Osteocyte (in vitro differentiated cells): ENCODE measurements around the gene ASF1B. TPM values are rescaled to one million over a fixed set of nuclear protein-coding genes. Genes with fewer than 3 reads are reported as not detected.

Experiments
- DNase-seq: peaks from one replicate; pipeline ENCODE4 v3.0.0; 2021; ENCODE audit warnings: mixed read lengths; ENCODE audit not compliant: unreplicated experiment; ENCODE audit errors: extremely low spot score
- H3K27ac Mint-ChIP-seq: one replicate; pipeline ENCODE4 v1.8.0; 2021; ENCODE audit warnings: mild to moderate bottlenecking, mixed read lengths; ENCODE audit not compliant: unreplicated experiment
- H3K27me3 Mint-ChIP-seq: one replicate; pipeline ENCODE4 v1.8.0; 2021; ENCODE audit warnings: mixed read lengths; ENCODE audit not compliant: unreplicated experiment
- H3K36me3 Mint-ChIP-seq: one replicate; pipeline ENCODE4 v1.8.0; 2021; ENCODE audit warnings: mixed read lengths; ENCODE audit not compliant: unreplicated experiment
- H3K4me1 Mint-ChIP-seq: one replicate; pipeline ENCODE4 v1.8.0; 2021; ENCODE audit warnings: mixed read lengths; ENCODE audit not compliant: unreplicated experiment
- H3K4me3 Mint-ChIP-seq: one replicate; pipeline ENCODE4 v1.8.0; 2021; ENCODE audit warnings: mild to moderate bottlenecking, moderate library complexity, mixed read lengths; ENCODE audit not compliant: unreplicated experiment
- H3K9me3 Mint-ChIP-seq: one replicate; pipeline ENCODE4 v1.8.0; 2021; ENCODE audit warnings: mixed read lengths; ENCODE audit not compliant: unreplicated experiment
- CTCF ChIP-seq: fragments of 200-600 bp; sonication (generic); IDR thresholded peaks from 2 replicates; pipeline ENCODE4 v1.5.0; 2021; ENCODE audit warnings: antibody characterized with exemption, mild to moderate bottlenecking, moderate library complexity
- total RNA-seq: library from RNA; stranded (reverse); gene quantifications from 2 replicates; pipeline ENCODE4 v1.2.1, GENCODE V29; 2021

Gene ASF1B
- total RNA-seq, 1 donor from 2014 or later = 4.5 TPM

GRCh38 chr19:14155371-14155770, 19.0 kb upstream of the ASF1B start:
- H3K27me3 Mint-ChIP-seq = no peaks in the 10 kb centered on the region
- TF ChIP-seq CTCF = no peak
- no peak overlapping the region for H3K27ac Mint-ChIP-seq
- no peaks in the 10 kb centered on the region for H3K4me1 Mint-ChIP-seq
- peaks cover 20% of the 10 kb centered on the region for H3K36me3 Mint-ChIP-seq
- DNase-seq = no peak
- H3K4me3 Mint-ChIP-seq = no peak overlapping the region
- no peaks in the 10 kb centered on the region for H3K9me3 Mint-ChIP-seq

- H3K27ac Mint-ChIP-seq = no peak overlapping the region
- no peak for DNase-seq
- peaks cover 16% of the 10 kb centered on the region for H3K36me3 Mint-ChIP-seq
- no peaks in the 10 kb centered on the region for H3K9me3 Mint-ChIP-seq
- no peaks in the 10 kb centered on the region for H3K27me3 Mint-ChIP-seq
- no peak overlapping the region for H3K4me3 Mint-ChIP-seq
- no peak for TF ChIP-seq CTCF
- peaks cover 12% of the 10 kb centered on the region for H3K4me1 Mint-ChIP-seq
These were observed 16.3 kb upstream of the ASF1B start for GRCh38 chr19:14152713-14153112.

GRCh38 chr19:14150770-14151661, 14.6 kb upstream of the ASF1B start:
- peaks cover 11% of the 10 kb centered on the region for H3K36me3 Mint-ChIP-seq

GRCh38 chr19:14150041-14150769, 13.8 kb upstream of the ASF1B start:
- Mint-ChIP-seq H3K4me1 (peaks cover 26% of the 10 kb centered on the region), H3K9me3 (no peaks in the 10 kb centered on the region), H3K36me3 (peaks cover 10% of the 10 kb centered on the region), H3K4me3 (no peak overlapping the region), H3K27ac (no peak overlapping the region), H3K27me3 (no peaks in the 10 kb centered on the region)
- TF ChIP-seq CTCF = no peak
- DNase-seq = no peak

More at GRCh38 chr19:14150770-14151661, 14.6 kb upstream of the ASF1B start:
- TF ChIP-seq CTCF = no peak
- H3K9me3 Mint-ChIP-seq = no peaks in the 10 kb centered on the region
- DNase-seq = no peak
- no peaks in the 10 kb centered on the region for H3K27me3 Mint-ChIP-seq
- H3K4me1 Mint-ChIP-seq = peaks cover 20% of the 10 kb centered on the region
- no peak overlapping the region for H3K27ac Mint-ChIP-seq
- no peak overlapping the region for H3K4me3 Mint-ChIP-seq

GRCh38 chr19:14149509-14149994, 13.2 kb upstream of the ASF1B start:
- H3K27ac Mint-ChIP-seq = peak overlapping the region; percentile 8
- H3K9me3 Mint-ChIP-seq = no peaks in the 10 kb centered on the region
- H3K36me3 Mint-ChIP-seq = peaks cover 7% of the 10 kb centered on the region
- peaks cover 28% of the 10 kb centered on the region for H3K4me1 Mint-ChIP-seq
- H3K4me3 Mint-ChIP-seq = no peak overlapping the region
- no peaks in the 10 kb centered on the region for H3K27me3 Mint-ChIP-seq
- TF ChIP-seq CTCF = no peak
- DNase-seq = no peak
